HS-27A (cell line): ENCODE results near the gene GMPR.

Experiments used
- DNase-seq: peaks from one replicate; pipeline ENCODE4 v3.0.0-alpha.2; 2012; ENCODE audit warnings: low read depth, missing footprints

The GMPR gene

DNA sequence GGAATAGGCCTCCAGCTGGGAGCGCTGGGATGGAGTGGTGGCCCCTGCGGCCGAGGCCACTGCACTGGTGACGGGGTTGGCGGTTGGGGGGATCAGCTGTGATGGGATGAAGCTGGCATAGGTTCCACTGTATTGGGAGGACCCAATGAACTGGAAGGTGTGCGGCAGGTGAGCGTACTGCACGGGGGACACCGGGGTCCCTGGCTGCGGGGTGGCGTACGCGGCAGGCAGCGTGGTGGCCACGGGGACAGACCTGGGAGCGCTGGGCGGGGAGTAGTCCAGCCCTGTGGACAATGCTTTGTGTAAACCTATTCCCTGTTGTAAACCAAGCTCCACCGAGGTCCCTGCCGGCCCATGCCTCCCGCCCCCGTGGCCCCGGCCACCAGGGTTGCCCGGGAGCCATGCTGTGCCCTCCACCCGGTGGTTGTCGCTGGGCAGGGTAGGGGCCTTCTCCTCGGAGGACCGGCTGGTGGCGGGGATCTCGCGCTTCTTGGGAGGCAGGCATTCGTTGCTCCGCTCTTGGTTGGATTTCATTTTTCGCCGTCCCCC lies 89.5 kb downstream of the GMPR start:
- DNase-seq = no peak

DNA sequence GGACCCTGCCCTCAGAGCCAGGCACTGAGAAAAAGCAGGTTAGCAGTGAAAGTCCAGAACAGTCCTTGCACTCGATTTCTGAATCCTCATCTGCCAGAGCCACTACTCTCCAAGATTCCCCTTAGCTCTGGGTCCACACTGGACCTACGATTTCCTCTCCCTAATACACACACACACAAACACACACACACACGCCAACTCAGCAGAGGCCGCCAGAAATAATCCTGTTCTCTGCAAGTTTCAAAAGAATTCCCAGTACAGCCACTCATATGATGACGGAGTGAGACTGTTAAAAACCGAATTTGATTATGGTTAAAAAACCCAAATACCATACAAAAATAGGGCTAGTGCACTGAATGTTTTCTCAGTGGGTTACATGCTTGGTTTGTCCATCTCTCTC lies 90.8 kb downstream of the GMPR start:
- no peak for DNase-seq

DNA sequence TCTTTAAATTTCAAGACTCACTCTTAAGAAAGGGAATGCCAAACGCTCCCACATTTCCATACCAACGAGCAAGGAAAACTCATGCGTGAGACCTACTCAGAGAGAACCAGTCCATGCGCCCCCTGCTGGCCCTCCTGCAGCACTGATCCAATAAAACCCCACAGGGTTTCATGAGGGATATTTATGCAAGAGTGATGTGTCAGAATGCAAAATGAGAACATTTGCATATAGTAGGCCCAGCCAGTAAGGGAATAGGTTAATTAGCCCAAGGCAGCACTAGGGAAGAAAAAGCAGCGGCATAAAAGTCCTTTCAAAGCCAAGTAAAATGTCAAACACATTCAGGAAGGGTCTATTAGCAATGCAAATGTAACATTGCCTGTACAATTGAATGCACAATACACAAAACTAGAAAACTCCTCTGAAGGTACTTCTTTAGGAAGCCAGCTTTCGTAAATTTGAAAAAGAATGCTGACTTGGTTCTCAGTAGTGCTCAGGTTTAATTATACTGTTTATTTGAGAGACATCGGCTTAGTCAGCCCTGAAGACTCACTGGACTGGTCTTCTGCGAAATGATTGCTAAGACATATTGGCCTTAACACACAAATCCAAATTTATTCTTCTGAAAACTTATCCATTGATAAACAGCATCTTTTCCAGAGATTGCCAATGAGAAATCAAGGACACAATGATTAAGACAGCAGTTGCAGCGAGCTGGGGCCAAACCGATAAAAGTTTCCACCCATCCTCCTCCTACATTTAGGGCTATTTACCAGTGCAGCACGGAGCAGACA lies 93.2 kb downstream of the GMPR start:
- DNase-seq = no peak

DNA sequence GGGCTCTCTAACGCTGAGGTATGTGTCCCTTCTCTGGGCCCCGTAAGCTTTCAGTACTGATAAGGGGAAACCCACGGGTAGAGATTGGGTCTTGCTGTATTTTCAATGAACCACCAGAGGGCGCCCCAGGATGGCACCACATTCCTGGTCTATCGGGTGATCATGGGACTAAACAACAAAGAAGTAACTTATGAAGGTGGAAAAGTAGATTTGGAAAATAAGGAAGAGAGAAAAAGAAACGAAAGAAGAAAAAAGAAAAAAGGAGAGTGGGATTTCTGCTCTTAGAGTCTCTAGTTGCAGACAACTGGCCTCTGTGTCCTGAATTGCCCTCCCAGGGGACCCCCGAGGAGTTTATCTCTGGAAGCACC lies 93.8 kb downstream of the GMPR start:
- no peak for DNase-seq

DNA sequence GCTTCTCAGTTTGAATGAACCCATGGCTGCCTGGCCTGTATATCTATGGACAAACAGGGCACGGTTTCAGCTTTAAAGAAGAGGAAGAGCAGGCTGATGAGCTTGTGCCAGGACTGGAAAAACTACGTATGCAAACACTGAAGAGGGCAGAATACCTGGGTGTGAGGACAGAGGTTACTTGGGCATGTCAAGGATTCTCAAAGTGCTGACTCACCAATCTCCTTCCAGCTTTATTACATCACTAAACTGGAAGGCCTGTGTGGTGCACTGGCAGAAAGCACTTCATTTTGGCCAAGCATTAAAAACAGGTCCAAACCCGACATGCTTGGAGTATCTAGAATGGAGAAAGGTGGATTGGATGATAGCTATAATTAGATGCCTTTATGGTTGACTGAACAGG lies 95.2 kb downstream of the GMPR start:
- DNase-seq = no peak

DNA sequence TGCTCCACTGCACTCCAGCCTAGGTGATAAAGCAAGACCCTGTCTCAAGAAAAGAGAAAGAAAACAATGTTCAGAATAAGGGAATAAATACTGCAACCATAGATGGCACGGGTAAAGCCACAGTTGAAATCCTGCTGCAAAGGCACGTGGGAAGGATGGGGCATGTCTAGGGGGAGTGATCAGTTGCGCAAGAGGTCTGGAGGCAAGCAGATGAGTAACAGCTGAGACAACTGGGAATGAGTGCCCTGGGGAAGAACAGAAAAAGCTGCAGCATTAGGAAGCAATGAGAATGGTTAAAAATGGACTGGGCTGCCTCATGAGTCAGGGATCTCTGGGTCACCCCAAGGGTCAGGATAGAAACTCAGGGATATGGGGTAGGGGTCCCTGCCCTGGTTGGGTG lies 96.3 kb downstream of the GMPR start:
- DNase-seq = no peak

DNA sequence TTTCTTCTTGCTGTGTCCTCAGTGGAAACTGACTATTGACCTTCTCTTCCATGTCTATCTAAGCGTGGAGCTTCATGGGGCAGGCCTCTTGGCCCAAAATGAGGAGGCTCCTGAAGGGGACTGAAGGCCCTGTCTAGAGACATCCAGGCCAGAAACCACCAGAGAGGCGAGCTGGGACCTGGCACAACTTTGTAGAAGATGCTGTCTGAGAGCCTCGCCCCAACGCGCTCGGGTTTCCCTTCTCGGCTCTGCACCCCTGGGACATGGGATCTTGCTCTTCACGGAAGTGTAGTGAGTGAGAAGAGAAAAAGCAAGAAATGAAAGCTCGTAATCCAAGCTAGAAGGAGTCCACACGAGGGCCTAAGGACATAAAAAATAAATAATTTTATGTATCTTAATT lies 96.8 kb downstream of the GMPR start:
- DNase-seq = no peak

DNA sequence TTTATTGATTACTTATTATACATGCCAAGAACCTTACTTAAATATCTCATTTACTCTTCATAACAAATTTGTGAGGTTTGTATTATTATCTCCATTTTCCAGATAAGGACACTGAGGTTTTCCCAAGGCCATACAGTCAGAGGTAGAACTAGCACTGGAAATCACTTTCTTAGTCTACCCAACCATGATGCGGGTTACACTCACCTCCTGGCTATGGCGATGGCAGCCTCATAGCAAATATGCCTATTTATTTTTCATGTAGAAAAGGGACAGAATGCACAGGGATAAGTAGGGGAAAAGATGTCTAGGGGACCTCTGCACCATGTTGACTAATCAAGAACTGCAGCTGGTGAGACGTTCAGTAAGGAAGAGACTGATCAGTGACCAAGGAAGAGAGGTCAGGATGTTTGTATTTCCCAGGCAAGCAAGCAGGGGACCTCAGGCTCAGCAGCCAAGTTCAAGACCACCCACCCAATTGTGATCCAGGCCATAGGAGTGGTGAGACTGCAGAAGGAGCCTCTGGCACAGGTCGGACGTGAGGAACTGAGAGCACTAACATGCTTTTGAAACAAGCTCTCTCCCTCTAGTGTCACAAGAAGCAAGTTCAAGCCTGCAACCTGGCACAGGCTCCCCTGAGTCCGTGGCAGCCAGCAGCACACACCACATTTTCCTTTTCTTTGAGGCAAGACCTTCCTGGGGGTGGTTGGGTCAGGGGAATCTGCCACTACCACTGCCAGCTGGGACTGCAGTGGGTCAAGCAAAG lies 97.8 kb downstream of the GMPR start:
- no peak for DNase-seq

DNA sequence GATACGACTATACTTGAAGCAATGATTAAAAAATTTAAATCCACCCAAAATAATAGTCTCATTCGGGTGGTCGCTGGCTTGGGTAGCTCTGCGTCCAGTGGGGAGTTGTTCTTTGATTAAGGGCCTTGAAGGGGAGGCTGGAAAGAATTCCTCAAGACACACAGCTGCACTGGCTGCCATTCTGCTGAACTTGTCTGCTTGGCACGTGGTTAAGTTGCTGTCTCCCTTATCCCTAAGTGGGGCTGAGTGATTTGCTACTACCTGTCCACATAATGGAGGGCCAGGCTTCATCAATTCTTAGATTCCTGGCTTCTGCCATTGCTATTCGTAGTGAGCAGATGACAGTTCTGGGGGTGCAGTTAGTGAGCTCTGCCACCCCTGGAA lies 98.5 kb downstream of the GMPR start:
- DNase-seq = no peak

DNA sequence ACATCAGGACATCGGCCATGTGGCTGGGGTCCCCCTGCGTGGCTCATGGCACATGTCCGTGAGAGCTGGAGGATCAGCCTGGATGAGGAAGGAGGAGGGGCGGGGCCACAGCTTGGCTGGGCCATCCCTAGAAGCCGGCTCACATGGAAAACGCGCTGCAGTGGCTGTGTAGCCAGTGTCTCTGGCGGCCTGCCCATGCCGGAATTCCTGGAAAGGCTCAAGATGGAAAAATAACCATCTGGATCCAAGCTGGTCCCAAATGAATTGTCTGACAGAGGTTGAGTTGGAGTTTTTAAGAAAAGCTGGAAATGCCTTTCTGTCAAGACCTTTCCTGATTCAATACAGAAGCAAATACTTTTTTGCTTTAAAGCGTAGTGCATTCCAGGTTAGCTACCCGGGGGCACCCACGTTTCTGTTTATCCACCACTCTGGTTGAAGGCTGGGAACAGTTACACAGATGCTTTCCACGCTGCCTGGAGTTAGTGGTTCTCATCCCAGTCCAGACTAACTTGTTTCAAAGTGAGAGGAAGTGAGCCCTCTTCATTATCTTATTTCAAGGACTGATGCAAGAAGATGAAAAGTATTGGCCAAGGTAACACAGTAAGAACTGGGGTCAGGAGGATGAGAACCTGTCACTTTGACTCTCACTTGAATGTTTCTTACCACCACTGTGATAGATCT lies 99.0 kb downstream of the GMPR start:
- DNase-seq = peak; percentile 75

DNA sequence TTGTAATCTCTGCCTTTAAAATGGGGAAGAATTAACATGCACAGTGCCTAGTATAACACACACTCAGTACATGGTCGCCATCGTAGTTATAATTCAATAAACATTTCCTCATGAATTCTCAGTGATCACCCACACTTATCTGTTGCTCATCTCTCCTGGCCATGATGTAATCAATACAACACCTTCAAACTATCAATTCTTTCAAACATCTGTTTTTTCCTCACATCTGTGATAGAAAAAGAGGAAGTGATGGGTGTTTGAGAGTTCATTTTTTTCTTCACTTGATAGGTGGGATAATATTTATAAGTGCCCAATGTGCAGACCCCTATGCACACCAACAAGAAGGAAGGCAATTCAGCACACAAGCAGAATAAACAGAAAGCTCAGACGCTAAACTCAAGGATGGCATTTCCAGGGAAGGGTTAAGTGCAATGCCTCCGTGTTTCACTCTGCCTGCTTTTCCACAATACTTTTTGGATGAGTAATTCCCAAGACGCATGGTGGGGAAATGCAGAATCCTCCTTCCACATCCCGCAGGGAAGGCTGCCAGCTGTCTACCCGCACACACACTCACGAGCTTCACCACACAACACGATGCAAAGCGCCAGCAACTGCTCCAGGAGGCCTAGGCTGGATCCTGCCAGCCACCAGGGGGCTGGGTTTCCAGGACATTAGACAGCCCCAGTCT lies 100.3 kb downstream of the GMPR start:
- DNase-seq = peak; percentile 97

DNA sequence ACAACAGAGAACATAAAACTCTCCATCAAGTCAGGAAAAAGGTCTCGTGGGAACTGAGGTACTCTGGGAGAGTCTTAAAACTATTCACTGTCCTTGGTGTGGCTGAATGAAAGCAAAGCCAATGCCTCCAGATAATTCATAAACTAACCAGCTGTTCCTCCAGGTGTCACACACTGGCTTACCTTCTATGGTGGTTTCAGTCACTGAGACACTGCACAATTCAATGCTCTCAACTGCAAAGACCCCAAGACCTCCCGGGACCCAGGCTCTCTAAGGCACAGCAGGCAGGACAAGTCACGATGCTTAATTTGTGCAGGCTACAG lies 100.8 kb downstream of the GMPR start:
- no peak for DNase-seq

DNA sequence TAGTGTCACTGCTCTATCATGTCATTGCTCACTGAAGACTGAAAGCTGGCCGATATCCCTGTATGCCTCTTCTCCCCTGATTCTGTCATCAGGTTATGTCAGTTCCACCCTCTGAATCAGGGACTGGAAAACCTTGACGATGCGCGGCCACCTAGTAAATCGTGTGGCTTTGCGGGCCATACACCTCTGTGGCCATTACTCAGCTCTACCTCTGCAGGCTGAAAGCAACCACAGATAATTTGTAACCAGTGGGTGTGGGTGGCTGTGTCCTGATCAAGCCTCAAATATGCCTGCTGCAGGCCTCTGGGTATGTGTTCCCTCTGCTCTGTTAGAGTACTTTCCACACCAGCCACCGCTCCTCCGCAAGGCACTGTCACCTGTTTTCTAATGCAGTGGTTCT lies 105.2 kb downstream of the GMPR start:
- DNase-seq = no peak

DNA sequence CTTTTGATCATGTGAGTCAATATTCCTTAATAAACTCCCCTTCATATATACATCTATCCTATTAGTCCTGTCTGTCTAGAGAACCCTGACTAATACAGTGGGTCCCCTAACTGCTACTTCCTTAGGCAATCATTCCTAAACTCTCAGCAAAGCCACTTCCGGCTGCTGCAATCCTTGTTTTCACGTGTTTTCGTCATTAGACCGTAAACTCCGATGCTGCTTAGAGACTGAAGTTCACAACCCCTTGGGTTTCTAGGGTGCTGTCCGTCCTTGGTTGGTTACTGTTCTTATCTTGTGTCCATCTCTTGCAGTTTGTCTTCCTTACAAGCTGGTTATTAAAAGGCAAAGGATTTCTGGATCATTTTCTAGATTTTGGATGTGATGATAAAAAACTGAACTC lies 106.4 kb downstream of the GMPR start:
- no peak for DNase-seq
